ENCODE data around the gene SAMD10. TPM values are rescaled to one million over a fixed set of nuclear protein-coding genes. Genes with fewer than 3 reads are reported as not detected.

Gene SAMD10
- polyA plus RNA-seq, 3 donors, result 0.34 to 2.4 (median 0.67) TPM

DNA sequence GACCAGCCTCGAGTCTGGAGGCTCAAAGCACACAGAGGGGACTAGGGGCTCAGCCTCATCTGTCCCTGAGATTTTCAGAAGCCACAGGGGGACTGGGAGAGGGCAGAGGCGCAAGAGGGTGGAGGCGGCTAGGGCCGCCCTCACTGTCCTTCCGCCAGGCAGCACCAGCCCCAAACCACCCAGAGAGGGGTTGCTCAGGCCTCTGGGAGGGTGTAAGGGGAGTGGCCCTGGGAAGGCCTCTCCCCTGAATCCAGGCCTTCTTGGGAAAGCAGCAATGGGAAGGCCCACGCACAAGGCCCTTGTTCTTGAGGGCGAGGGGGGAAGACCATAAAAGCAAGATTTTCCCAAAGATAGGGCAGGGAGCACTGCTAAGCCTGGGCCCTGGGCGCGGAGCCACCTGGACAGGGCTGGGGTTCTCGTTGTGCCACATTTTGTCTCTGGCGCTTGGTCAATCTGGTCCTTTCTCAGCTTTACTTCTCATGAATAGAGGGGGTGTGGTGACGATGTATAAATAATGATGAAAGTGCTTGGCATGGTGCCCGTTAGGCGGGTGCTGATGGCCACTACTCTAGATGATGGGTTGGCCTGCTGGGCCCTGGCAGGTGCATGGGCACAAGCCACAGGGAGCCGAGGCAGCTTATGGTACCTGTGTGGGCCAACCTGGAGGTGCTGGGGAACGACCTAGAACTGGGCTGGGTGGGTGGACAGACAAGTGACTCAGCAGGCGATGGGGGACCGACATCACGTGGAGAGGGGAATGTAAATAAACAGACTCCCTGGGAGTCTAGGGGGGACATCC lies 4.8 kb downstream of the SAMD10 start:
- no peak overlapping the region for H3K27ac ChIP-seq (ENCODE audit: low read depth in 1 of 2, low read length in 2 of 2)
- TF ChIP-seq, protein P1, sequence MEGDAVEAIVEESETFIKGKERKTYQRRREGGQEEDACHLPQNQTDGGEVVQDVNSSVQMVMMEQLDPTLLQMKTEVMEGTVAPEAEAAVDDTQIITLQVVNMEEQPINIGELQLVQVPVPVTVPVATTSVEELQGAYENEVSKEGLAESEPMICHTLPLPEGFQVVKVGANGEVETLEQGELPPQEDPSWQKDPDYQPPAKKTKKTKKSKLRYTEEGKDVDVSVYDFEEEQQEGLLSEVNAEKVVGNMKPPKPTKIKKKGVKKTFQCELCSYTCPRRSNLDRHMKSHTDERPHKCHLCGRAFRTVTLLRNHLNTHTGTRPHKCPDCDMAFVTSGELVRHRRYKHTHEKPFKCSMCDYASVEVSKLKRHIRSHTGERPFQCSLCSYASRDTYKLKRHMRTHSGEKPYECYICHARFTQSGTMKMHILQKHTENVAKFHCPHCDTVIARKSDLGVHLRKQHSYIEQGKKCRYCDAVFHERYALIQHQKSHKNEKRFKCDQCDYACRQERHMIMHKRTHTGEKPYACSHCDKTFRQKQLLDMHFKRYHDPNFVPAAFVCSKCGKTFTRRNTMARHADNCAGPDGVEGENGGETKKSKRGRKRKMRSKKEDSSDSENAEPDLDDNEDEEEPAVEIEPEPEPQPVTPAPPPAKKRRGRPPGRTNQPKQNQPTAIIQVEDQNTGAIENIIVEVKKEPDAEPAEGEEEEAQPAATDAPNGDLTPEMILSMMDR (IDR thresholded peaks at IDR 0.05), result no peak
- peaks cover 18 to 33% (median 20%) of the 10 kb centered on the region in 3 donors for H3K27me3 Mint-ChIP-seq (ENCODE audit: low read depth in 3 of 3)
- H3K4me3 Mint-ChIP-seq, result no peak overlapping the region
- peaks cover 27% of the 10 kb centered on the region for H3K4me1 Mint-ChIP-seq
- WGBS (ENCODE audit: insufficient coverage), result 80% methylated on average over 17 of the region's 19 CpGs
- peaks cover 0 to 20% of the 10 kb centered on the region in 2 donors for H3K27me3 ChIP-seq (ENCODE audit: control insufficient read depth in 2 of 2, insufficient read depth in 2 of 2, low read length in 2 of 2)
- H3K9me3 Mint-ChIP-seq, result peaks cover 0 to 8% (median 2%) of the 10 kb centered on the region in 7 donors
- intact Hi-C loops (cut with micrococcal nuclease), result loop anchor here (5.0 kb wide), 4 partner anchors 67 to 537 kb away; partner anchors contain the start of gene PTK6 (in 1 of the 2)
- no peak overlapping the region for H3K4me3 ChIP-seq (replicated peaks in 1 of 3; ENCODE audit: low read depth in 2 of 3, low read length in 3 of 3)
- H3K36me3 ChIP-seq (replicated peaks in 1 of 2; ENCODE audit: control insufficient read depth in 1 of 2, insufficient read depth in 2 of 2, low read length in 2 of 2), result no peaks in the 10 kb centered on the region
- no peak overlapping the region for H3K4me2 ChIP-seq (replicated peaks; ENCODE audit: extremely low read depth, low read length, poor library complexity, severe bottlenecking)
- DNase-seq, result no peak
- H3K79me2 ChIP-seq (ENCODE audit: insufficient read depth, low read length), result no peaks in the 10 kb centered on the region
- no peaks in the 10 kb centered on the region for H3K9me3 ChIP-seq (replicated peaks in 1 of 2; ENCODE audit: control insufficient read depth in 1 of 2, insufficient read depth in 1 of 2, low read length in 2 of 2)
- no peaks in the 10 kb centered on the region for H3K36me3 Mint-ChIP-seq
- H2AFZ ChIP-seq (ENCODE audit: insufficient read depth, low read depth, low read length, poor library complexity, severe bottlenecking), result no peak overlapping the region
- peaks cover 22 to 41% of the 10 kb centered on the region in 2 donors for H3K4me1 ChIP-seq (ENCODE audit: control insufficient read depth in 1 of 2, insufficient read depth in 2 of 2, low read length in 2 of 2)
- no peaks in the 10 kb centered on the region for H4K20me1 ChIP-seq (ENCODE audit: insufficient read depth, low read length)
- peak overlapping the region in 1 of 7 donors; percentile 0 for H3K27ac Mint-ChIP-seq
- no peak overlapping the region for H3K9ac ChIP-seq (ENCODE audit: insufficient read depth, low read length, poor library complexity, severe bottlenecking)

DNA sequence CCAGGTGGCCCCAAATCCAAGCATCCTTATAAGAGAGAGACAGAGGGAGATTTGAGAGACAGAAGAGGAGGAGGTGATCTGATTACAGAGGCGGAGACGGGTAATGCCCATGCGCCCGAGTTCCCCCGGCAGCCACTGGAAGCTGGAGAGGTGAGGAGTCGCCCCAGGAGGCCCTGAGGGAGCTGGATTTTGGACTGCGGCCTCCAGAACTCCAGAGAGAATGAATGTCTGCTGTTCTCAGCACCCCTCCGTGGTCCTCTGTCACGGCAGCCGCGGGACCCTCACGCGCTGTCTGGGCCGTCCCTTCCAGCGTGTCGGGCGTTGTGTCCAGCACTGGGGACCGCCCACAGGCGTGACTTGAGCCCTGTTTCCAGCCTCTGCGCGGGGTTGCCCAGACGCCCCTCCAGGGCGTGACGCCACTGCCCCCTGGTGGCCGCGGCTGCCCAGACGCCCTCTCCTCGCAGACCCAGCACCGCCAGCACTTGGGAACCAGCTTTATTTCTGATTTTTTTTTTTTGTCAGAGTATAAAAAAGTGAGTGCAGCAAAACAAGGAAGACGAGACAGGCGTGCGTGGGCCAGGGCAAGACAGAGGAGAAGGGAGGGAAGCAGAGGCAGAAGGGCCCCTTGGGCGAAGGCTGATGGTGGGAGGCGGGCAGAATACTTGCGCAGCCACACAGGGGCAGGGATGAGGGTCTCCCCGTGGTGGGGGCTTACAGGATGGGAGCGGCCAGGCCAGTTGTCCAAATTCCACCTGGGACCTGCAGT lies 5.6 kb downstream of the SAMD10 start:
- peak overlapping the region; percentile 56 for H2AFZ ChIP-seq (ENCODE audit: insufficient read depth, low read depth, low read length, poor library complexity, severe bottlenecking)
- peak overlapping the region; percentile 44 for H3K4me2 ChIP-seq (replicated peaks; ENCODE audit: extremely low read depth, low read length, poor library complexity, severe bottlenecking)
- no peak overlapping the region for H3K27ac ChIP-seq (ENCODE audit: low read depth in 1 of 2, low read length in 2 of 2)
- H3K27me3 Mint-ChIP-seq (ENCODE audit: low read depth in 3 of 3), result peaks cover 20 to 35% (median 20%) of the 10 kb centered on the region in 3 donors
- H3K27ac Mint-ChIP-seq, result peak overlapping the region in 2 of 7 donors; percentile 0 to 77
- peaks cover 0 to 2% of the 10 kb centered on the region in 2 donors for H3K36me3 Mint-ChIP-seq
- H3K36me3 ChIP-seq (replicated peaks in 1 of 2; ENCODE audit: control insufficient read depth in 1 of 2, insufficient read depth in 2 of 2, low read length in 2 of 2), result no peaks in the 10 kb centered on the region
- TF ChIP-seq, protein P1 (IDR thresholded peaks at IDR 0.05), result peak; percentile 98
- WGBS (ENCODE audit: insufficient coverage), result 23% methylated on average over 37 of the region's 37 CpGs
- H3K9ac ChIP-seq (ENCODE audit: insufficient read depth, low read length, poor library complexity, severe bottlenecking), result no peak overlapping the region
- H3K4me3 Mint-ChIP-seq, result peak overlapping the region in 1 of 2 donors; percentile 46
- peak overlapping the region in 1 of 3 experiments; percentile 42 for H3K4me3 ChIP-seq (replicated peaks in 1 of 3; ENCODE audit: low read depth in 2 of 3, low read length in 3 of 3)
- DNase-seq, result peak; percentile 79 to 83 (median 80)
- H3K27me3 ChIP-seq (ENCODE audit: control insufficient read depth in 2 of 2, insufficient read depth in 2 of 2, low read length in 2 of 2), result peaks cover 0 to 20% of the 10 kb centered on the region in 2 donors
- no peaks in the 10 kb centered on the region for H3K79me2 ChIP-seq (ENCODE audit: insufficient read depth, low read length)
- H3K9me3 ChIP-seq (replicated peaks in 1 of 2; ENCODE audit: control insufficient read depth in 1 of 2, insufficient read depth in 1 of 2, low read length in 2 of 2), result no peaks in the 10 kb centered on the region
- H4K20me1 ChIP-seq (ENCODE audit: insufficient read depth, low read length), result no peaks in the 10 kb centered on the region
- H3K9me3 Mint-ChIP-seq, result peaks cover 0 to 11% (median 2%) of the 10 kb centered on the region in 7 donors
- intact Hi-C loops (cut with micrococcal nuclease), result loop anchor here (2.0 to 5.0 kb wide), 6 partner anchors 67 to 537 kb away; partner anchors contain the start of gene PTK6 (in 1 of the 2)
- peaks cover 30% of the 10 kb centered on the region for H3K4me1 Mint-ChIP-seq
- H3K4me1 ChIP-seq (ENCODE audit: control insufficient read depth in 1 of 2, insufficient read depth in 2 of 2, low read length in 2 of 2), result peaks cover 23 to 40% of the 10 kb centered on the region in 2 donors
